Measurements from ENCODE around the gene ZNF787. TPM values are rescaled to one million over a fixed set of nuclear protein-coding genes. Genes with fewer than 3 reads are reported as not detected.

ZNF787 gene
- total RNA-seq, 1 experiment from 2014 or later = 111 TPM

GRCh38 chr19:56161534-56161933, 40.4 kb upstream of the ZNF787 start:
- Histone ChIP-seq H3K9ac (ENCODE audit: low read length) (no peak overlapping the region), H4K20me1 (ENCODE audit: low read length) (no peaks in the 10 kb centered on the region), H3K27me3 (ENCODE audit: low read length) (no peaks in the 10 kb centered on the region), H3F3A (ENCODE audit: low read length, unreplicated experiment) (no peaks in the 10 kb centered on the region), H3K9me3 (ENCODE audit: low read length) (no peaks in the 10 kb centered on the region), H3K4me3 (ENCODE audit: low read length) (no peak overlapping the region), H3K36me3 (ENCODE audit: low read depth, low read length) (peaks cover 11% of the 10 kb centered on the region), H3K4me1 (ENCODE audit: insufficient read depth, low read length) (no peaks in the 10 kb centered on the region; the same call in 1 of the 2 replicates), H3K4me2 (ENCODE audit: low read length) (no peak overlapping the region), H3K9me2 (replicated peaks; ENCODE audit: low read length) (no peaks in the 10 kb centered on the region), H3K27ac (ENCODE audit: low read length) (no peak overlapping the region), H2AFZ (ENCODE audit: low read length) (no peak overlapping the region), H3K79me2 (ENCODE audit: low read length) (no peaks in the 10 kb centered on the region)
- no peak for TF ChIP-seq CTCF (conservative IDR thresholded peaks at IDR 0.05; ENCODE audit: low read depth, low read length)
- no peak for TF ChIP-seq EZH2 (IDR thresholded peaks at IDR 0.05; ENCODE audit: low read length, unreplicated experiment)
- no peak for TF ChIP-seq EZH2phosphoT487 (IDR thresholded peaks at IDR 0.05; ENCODE audit: borderline replicate concordance, low read length)
- ChIA-PET POLR2A (ENCODE audit: unreplicated experiment) (no interaction called here), CTCF (no interaction called here)
- intact Hi-C loops (cut with micrococcal nuclease) = no loop called here
- DNase-seq (no peak), ATAC-seq (no peak)
- no TSS peak for BruUV-seq (replicated peaks)

DNA sequence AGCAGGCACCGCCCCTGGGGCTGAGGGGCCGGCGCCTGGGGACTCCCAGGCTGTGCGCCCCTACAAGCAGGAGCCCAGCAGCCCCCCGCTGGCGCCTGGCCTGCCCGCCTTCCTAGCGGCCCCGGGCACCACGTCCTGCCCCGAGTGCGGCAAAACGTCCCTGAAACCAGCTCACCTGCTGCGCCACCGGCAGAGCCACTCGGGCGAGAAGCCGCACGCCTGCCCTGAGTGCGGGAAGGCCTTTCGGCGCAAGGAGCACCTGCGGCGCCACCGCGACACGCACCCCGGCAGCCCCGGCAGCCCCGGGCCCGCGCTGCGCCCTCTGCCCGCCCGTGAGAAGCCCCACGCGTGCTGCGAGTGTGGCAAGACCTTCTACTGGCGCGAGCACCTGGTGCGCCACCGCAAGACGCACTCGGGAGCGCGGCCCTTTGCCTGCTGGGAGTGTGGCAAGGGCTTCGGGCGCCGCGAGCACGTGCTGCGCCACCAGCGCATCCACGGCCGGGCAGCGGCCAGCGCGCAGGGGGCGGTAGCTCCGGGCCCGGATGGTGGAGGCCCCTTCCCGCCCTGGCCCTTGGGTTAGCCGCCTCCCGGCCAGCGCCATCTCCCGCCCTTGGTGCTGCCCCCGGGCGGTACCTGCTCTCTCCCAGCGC, 38.7 kb upstream of the ZNF787 start:
- no peaks in the 10 kb centered on the region for H3K9me3 ChIP-seq (ENCODE audit: low read length)
- H3K4me2 ChIP-seq (ENCODE audit: low read length) = no peak overlapping the region
- no peaks in the 10 kb centered on the region; the same call in 1 of the 2 replicates for H3K4me1 ChIP-seq (ENCODE audit: insufficient read depth, low read length)
- ChIA-PET CTCF (no interaction called here), POLR2A (ENCODE audit: unreplicated experiment) (no interaction called here)
- H3K36me3 ChIP-seq (ENCODE audit: low read depth, low read length) = peaks cover 23% of the 10 kb centered on the region
- intact Hi-C loops (cut with micrococcal nuclease) = no loop called here
- DNase-seq (no peak), ATAC-seq (no peak)
- H3K9ac ChIP-seq (ENCODE audit: low read length) = no peak overlapping the region
- no TSS peak for BruUV-seq (replicated peaks)
- no peaks in the 10 kb centered on the region for H4K20me1 ChIP-seq (ENCODE audit: low read length)
- no peaks in the 10 kb centered on the region for H3F3A ChIP-seq (ENCODE audit: low read length, unreplicated experiment)
- H2AFZ ChIP-seq (ENCODE audit: low read length) = no peak overlapping the region
- no peaks in the 10 kb centered on the region for H3K9me2 ChIP-seq (replicated peaks; ENCODE audit: low read length)
- no peak overlapping the region for H3K4me3 ChIP-seq (ENCODE audit: low read length)
- H3K79me2 ChIP-seq (ENCODE audit: low read length) = no peaks in the 10 kb centered on the region
- TF ChIP-seq EZH2phosphoT487 (IDR thresholded peaks at IDR 0.05; ENCODE audit: borderline replicate concordance, low read length) (no peak), CTCF (conservative IDR thresholded peaks at IDR 0.05; ENCODE audit: low read depth, low read length) (no peak), EZH2 (IDR thresholded peaks at IDR 0.05; ENCODE audit: low read length, unreplicated experiment) (no peak)
- H3K27me3 ChIP-seq (ENCODE audit: low read length) = no peaks in the 10 kb centered on the region
- no peak overlapping the region for H3K27ac ChIP-seq (ENCODE audit: low read length)

DNA sequence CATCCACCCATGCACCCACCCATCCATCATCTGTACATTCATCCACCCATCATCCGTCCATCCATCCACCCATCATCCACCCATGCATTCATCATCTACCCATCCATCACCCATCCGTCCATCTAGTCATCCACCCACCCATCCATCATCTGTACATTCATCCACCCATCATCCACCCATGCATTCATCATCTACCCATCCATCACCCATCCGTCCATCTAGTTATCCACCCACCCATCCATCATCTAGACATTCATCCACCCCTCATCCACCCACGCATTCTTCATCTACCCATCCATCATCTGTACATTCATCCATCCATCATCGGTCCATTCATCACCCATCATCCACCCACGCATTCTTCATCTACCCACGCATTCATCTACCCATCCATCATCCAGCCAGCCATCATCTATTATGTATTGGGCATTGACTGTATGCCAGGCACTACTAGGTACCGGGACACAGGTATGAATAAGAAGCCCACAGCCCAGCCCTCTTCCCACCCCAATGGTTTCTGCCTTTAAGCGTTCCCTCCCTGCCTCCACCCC, 38.0 kb upstream of the ZNF787 start:
- Histone ChIP-seq H3F3A (ENCODE audit: low read length, unreplicated experiment) (no peaks in the 10 kb centered on the region), H3K79me2 (ENCODE audit: low read length) (no peaks in the 10 kb centered on the region), H3K9me3 (ENCODE audit: low read length) (no peaks in the 10 kb centered on the region), H3K9ac (ENCODE audit: low read length) (no peak overlapping the region), H3K27ac (ENCODE audit: low read length) (no peak overlapping the region), H3K4me3 (ENCODE audit: low read length) (no peak overlapping the region), H3K27me3 (ENCODE audit: low read length) (no peaks in the 10 kb centered on the region), H3K4me2 (ENCODE audit: low read length) (no peak overlapping the region), H3K4me1 (ENCODE audit: insufficient read depth, low read length) (no peaks in the 10 kb centered on the region; the same call in 1 of the 2 replicates), H4K20me1 (ENCODE audit: low read length) (no peaks in the 10 kb centered on the region), H3K9me2 (replicated peaks; ENCODE audit: low read length) (no peaks in the 10 kb centered on the region), H2AFZ (ENCODE audit: low read length) (no peak overlapping the region), H3K36me3 (ENCODE audit: low read depth, low read length) (peaks cover 23% of the 10 kb centered on the region)
- TF ChIP-seq EZH2 (IDR thresholded peaks at IDR 0.05; ENCODE audit: low read length, unreplicated experiment) = no peak
- no peak for TF ChIP-seq EZH2phosphoT487 (IDR thresholded peaks at IDR 0.05; ENCODE audit: borderline replicate concordance, low read length)
- no peak for TF ChIP-seq CTCF (conservative IDR thresholded peaks at IDR 0.05; ENCODE audit: low read depth, low read length)
- ChIA-PET POLR2A (ENCODE audit: unreplicated experiment) (no interaction called here), CTCF (no interaction called here)
- ATAC-seq (no peak), DNase-seq (peak; percentile 43)
- no TSS peak for BruUV-seq (replicated peaks)
- intact Hi-C loops (cut with micrococcal nuclease) = no loop called here

Data from PC-3 (cell line).